NCI-H748 (cell line): ENCODE measurements around the gene DHX35.
"Not testable (repeated sequence)": the region's sequence is repeated elsewhere in the genome, so short reads cannot be mapped to it uniquely, and the experiment has no call there.

Experiments
- DNase-seq: peaks from one replicate; lab custom pipeline; 2025; ENCODE audit not compliant: unreplicated experiment; lab: John Stamatoyannopoulos, UW

DHX35 gene

DNA sequence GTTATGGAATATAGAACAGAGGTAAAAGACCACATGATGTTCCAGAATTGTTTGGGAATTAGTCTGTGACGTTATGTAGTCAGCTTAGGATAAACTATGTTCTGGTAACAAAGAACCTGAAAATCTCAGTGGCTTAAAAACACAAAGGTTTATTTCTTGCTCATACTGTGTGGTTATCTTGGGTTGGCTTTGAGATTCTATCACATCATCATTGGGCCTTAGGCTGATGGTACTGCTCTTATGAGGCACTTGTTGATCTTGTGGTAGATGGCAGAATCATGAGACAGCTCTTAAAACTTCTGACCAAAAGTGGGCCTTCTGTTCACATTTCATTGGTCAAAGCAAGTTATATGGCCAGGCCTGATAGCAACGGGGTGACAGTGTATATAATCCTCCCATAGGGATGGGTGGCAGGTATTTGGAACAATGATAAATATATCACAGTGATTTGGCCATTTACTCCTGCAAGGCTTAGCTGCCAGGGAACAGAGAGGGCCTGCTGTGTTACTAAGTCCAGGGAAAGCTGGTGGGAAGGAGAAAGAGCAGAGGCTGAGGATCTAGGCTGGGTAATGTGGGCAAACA is 13.5 kb downstream of the DHX35 start:
- DNase-seq: no peak

GRCh38 chr20:38979434-38979833 is 17.3 kb downstream of the DHX35 start:
- DNase-seq: no peak

GRCh38 chr20:38979842-38980241 is 17.7 kb downstream of the DHX35 start:
- DNase-seq: no peak

DNA sequence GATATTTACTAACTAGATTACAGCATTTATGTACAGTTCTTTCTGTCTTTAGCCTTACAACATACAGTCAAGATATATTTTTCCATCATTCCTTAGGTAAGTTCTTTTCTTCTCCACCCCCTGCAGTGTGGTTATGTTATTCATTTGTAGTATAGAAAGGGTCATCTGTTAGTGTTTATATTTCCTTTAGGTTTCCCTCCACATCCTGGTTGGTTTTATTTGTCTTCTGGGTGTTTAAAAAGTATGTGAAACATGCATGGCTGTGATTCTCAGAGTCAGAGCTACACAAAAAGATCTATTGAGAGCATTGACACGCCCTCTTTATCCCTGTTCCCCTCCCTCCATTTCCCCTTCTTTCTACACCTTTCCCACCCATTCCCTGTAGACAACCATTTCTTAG is 20.1 kb downstream of the DHX35 start:
- peak; percentile 21 for DNase-seq

DNA sequence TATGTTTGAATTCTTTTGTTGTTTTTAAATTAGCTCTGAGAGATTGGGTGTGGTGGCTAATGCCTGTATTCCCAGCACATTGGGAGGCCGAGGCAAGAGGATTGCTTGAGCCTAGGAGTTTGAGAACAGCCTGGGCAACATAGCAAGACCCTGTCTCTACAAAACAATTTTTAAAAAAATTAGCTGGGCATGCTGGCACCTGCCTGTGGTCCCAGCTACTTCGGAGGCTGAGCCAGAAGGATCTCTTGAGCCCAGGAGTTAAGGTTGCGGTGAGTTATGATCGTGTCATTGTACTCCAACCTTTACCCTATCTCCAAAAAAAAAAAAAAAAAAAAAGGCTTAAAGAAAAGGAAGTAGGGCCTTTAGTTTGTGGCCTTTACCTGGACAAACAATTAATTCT is 22.9 kb downstream of the DHX35 start:
- DNase-seq: no peak

DNA sequence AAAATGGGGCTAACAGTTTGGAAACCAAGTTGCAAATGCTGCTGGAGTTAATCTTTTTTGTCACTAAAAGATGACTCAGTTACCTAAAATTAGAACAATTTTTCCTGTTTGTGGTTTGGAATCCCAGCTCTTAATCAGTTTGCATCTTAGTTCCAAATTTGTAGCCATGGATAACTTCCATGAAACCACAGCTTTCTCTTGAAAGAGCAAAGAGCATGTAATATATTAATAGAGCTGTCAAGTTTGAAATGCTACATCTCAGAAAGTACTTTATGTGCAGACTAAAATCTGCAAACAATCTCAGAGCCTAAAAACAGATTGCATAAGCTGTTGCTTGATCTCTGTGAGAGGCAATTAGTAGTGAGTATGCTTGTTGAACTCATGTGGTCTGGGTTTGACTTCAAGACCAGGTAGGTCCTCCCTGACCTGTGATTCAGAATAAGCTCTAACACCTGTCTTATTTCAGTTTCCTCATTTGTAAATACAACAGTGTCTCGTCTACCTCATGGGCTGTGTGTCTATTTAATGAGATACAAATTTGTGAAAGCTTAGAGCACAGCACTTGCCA is 23.5 kb downstream of the DHX35 start:
- no peak for DNase-seq

DNA sequence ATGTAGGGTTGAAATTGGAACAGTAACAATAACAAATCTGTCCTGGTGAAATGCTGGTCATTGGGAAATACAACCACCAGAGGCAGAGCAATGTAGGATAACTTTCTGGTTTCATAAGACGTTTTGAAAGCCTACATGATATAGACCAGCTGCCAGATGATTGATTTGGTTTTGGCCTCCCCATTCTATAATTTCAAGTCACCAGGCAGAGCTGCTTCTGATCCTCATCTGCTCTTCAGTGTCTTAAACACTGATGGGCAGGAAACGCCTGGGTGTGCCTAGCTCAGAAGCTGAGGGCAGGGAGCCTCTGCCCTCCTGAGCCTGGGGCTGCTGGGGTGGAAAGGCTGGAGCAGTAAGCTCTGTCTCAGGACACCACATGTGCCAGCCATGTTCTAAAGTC is 24.5 kb downstream of the DHX35 start:
- DNase-seq: no peak

- DNase-seq: no peak
Observed at GRCh38 chr20:38987777-38988176, 25.6 kb downstream of the DHX35 start.

DNA sequence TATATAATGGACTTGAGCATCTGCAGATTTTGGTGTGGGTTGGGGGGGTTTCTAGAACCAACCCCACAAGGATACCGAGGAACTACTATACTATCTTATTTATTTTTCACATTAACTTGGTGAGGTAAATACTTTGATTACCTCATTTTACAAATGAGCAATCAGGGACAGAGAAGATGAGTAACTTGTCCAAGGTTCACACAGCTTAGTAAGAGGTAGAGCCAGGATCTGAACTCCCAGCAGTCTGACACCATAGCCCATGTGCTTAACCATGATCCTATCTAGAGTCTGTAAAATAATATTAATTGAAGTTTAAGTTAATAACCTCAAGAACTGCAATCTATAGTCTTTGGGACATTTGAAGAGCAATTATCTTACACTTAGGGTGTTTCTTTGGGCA is 28.6 kb downstream of the DHX35 start:
- no peak for DNase-seq

GRCh38 chr20:38991814-38992704 is 29.9 kb downstream of the DHX35 start:
- no peak for DNase-seq

DNA sequence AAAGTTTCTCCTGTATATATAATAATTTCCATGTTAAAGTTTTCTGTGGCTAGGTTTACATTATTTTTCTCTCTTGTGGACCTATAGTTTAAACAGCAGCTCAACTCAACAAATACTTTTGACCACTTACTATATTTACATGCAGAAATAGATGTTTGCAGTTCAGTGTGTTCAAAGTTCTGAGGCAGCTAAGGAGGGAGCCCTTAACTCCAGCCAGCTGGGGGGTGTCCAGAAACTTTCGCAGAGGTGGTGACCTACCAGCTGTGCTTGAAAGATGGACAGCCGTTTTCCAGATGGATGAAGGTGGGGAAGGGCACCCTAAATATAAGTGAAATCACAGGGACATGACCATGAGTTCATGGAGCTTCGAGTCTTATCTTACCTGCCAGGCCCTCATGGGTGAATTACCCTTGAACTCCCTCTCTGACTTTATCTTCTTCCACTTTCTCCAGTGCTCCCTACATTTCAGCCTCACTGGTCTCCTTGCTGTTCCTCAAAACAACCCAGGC is 33.4 kb downstream of the DHX35 start:
- DNase-seq: no peak

- not testable (repeated sequence) for DNase-seq
Observed at GRCh38 chr20:38996866-38997265, 34.7 kb downstream of the DHX35 start.

DNA sequence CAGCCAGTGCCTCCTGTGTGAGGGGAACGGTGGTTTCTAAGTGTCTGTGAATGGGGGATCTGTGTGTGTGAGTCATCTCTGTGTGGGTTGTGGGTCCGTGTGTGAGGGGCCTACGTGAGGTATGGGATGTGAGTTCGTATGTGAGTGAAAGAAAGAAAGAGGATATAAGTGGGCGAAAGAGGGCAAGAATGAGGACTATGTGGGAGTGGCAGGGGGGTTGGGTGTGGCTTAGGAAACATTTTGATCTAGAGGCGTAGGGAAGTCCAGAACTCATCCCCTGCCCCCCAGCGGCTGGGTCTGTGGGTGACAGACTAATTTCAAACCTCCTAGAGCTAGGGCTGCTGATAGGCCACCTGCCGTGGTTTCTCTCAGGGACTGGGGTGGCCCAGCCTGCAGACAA is 35.5 kb downstream of the DHX35 start:
- DNase-seq: no peak

DNA sequence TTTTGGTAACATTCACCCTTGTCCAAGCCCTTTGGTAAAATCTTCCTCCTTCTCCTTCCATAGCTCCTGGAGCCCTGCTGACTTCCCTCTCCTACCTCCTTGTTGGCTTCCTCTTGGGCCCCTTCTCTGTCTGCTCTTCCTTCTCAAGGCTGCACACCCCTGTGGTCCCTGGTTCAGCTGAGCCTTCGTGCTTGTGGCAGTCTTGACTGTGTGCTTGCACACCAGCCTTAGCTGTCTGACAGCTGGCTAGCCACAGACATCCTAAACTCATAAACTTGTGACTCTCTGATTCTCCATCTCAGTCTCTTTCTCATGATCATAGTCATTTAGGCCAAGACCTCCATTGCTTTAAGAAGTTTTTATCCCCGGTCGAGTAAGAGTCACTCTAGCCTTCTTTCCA is 37.1 kb downstream of the DHX35 start:
- no peak for DNase-seq

- no peak for DNase-seq
Observed at GRCh38 chr20:38999965-39000910, 38.1 kb downstream of the DHX35 start.

- peak; percentile 99 for DNase-seq
Observed at GRCh38 chr20:39004508-39004907, 42.4 kb downstream of the DHX35 start.

DNA sequence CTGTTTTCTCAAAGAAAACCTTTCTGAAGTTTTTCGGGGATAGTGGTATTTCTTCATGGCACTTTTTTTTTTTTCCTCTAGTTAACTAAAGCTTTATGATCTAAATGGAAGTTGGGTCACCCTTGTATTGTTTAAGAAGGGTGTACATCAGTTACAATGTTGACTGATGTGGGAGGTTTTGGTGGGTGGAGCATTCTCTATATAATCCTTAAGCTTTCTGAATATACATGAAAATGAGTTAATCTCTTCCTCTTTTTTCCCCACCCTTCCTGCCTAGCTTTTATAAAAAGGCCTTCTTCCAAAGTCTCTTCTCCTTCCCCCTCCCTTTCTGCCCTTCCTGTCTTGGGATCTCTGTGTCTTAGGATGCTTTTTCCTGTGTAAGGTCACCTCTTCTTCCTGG is 47.2 kb downstream of the DHX35 start:
- no peak for DNase-seq

DNA sequence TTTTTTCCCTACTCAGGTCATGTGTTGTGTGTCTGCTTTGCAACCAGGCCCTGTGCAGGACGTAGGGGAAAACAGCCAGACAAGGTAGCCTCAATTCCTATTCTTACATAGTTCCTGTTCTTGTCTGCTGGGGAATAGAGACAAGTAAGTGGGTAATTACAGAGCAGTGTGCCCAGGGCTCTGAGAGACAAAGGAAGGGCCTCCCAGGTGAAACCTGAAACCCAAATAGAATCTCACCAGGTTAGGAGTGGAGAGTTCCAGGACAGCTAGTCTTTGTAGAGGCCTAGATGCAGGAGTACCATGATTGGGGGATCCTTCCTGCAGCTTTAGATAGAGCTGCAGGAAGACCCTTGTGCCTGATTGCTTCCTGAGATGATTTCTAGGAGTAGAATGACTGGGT is 48.4 kb downstream of the DHX35 start:
- DNase-seq: peak; percentile 75

GRCh38 chr20:39013662-39014109 is 51.5 kb downstream of the DHX35 start:
- no peak for DNase-seq

DNA sequence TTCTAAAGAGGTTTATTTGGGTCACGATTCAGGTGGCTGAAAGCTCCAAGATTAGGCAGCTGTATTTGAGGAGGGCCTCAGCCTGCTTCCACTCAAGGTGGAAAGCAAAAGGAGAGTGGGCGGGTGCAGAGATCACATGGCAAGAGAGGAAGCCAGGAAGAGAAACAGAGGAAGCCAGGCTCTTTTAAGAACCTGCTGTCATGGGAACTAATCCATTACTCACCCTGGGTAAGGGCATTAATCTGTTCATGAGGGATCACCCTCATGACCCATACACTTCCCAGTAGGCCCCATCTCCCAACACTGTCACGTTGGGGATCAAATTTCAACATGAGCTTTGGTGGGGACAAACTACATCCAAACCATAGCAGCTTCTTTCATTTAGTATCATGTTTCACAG is 53.9 kb downstream of the DHX35 start:
- peak; percentile 33 for DNase-seq

DNA sequence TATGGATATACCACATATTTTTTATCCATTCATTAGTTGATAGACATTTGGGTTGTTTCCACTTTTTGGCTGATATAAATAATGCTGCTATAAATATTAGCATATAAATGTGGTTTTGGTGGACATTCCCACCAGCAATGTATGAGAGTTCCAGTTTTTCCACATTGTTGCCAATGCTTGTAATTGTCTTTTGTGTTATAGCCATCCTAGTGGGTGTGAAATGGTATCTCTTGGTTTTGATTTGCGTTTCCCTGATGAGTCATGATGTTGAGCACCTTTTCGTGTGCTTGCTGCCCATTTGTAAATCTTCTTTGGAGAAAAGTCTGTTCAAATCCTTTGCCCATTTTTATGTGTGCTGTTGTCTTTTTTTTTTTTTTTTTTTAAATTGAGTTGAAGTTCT is 54.4 kb downstream of the DHX35 start:
- DNase-seq: no peak
